ENCODE data around the gene KRTAP1-3.
"Not testable (repeated sequence)": the region's sequence is repeated elsewhere in the genome, so short reads cannot be mapped to it uniquely, and the experiment has no call there.

The KRTAP1-3 gene

GRCh38 chr17:41009301-41009760 is 25.3 kb downstream of the KRTAP1-3 start:
- DNase-seq = no peak

DNA sequence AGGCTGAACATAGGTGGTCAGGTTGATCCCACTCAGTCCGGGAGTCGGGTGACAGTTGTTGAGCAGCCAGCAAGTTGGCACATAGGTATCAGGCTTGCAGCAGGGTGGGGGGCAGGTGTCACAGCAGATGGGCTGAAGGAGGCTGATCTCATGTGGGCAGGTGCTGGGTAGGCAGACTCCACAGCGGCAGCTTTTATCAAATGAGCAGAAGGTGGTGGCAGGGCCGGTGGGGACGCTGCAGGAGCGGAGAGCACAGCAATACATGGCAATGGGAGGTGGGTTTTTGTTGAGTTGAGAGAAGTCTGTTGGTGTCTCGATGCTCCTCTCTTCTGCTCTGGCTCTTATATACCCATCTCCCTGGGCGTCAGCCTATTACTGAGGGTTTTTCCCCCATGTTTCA is 25.9 kb downstream of the KRTAP1-3 start, which contains the start of gene KRTAP3-1:
KRTAP3-1 (minus strand) TSS at position 318 of the 400 bp plus-strand sequence; CDS start at position 264, 54 bp downstream.
- no peak for DNase-seq

DNA sequence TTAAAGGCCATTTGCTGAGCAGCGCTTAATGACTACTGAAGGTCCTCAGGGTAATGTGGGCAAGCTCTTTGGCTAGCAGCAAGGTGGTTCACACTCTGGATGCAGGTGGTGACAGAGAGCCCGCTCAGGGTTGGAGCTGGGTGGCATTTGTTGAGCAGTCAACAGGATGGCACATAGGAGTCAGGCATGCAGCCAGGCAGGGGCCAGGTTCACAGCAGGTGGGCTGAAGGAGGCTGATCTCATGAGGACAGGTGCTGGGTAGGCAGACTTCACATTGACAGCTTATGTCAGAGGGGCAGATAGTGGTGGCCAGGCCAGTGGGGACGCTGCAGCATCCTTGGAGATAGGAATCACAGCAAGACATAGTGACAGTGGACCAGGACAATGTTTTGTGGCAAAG is 30.3 kb downstream of the KRTAP1-3 start:
- no peak for DNase-seq

- DNase-seq = no peak
These were observed 30.7 kb downstream of the KRTAP1-3 start for GRCh38 chr17:41003926-41004325.

DNA sequence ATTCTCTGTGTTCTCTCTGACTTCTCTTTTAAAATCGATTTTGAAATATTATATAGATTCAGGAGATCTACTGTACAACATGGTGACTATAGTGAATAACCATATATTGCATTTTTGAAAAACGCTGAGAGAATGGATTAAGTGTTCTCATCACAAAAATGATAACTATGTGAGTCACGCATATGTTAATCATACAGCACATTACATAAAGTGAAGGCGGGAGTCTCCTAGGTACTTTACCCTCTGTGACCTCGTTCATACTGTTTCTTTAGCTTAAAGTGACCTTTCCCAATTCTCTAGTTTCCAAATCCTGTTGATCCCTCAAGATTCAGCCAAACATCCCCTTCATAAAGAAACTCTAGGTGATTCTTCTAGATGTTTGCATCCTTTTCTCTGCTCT is 31.9 kb downstream of the KRTAP1-3 start:
- DNase-seq = peak; percentile 74

- DNase-seq = no peak
These were observed 32.9 kb downstream of the KRTAP1-3 start for GRCh38 chr17:41001795-41002194.

- DNase-seq = not testable (repeated sequence)
These were observed 35.1 kb downstream of the KRTAP1-3 start, which contains the start of gene KRTAP3-2 for GRCh38 chr17:40999563-40999962. KRTAP3-2 (minus strand) TSS chr17:40999906; CDS start chr17:40999853, 53 bp downstream.

GRCh38 chr17:40997361-40997760 is 37.3 kb downstream of the KRTAP1-3 start:
- DNase-seq = no peak

GRCh38 chr17:40996829-40997228 is 37.8 kb downstream of the KRTAP1-3 start:
- DNase-seq = peak; percentile 9

- no peak for DNase-seq
These were observed 39.6 kb downstream of the KRTAP1-3 start for GRCh38 chr17:40995116-40995515.

- no peak for DNase-seq
These were observed 40.8 kb downstream of the KRTAP1-3 start, which contains the start of gene KRTAP3-3 for GRCh38 chr17:40993839-40994238. KRTAP3-3 (minus strand) TSS chr17:40994164; CDS start chr17:40994097, 67 bp downstream.

- DNase-seq = no peak
These were observed 41.6 kb downstream of the KRTAP1-3 start for GRCh38 chr17:40993084-40993483.

- no peak for DNase-seq
These were observed 42.0 kb downstream of the KRTAP1-3 start for GRCh38 chr17:40992666-40993065.

DNA sequence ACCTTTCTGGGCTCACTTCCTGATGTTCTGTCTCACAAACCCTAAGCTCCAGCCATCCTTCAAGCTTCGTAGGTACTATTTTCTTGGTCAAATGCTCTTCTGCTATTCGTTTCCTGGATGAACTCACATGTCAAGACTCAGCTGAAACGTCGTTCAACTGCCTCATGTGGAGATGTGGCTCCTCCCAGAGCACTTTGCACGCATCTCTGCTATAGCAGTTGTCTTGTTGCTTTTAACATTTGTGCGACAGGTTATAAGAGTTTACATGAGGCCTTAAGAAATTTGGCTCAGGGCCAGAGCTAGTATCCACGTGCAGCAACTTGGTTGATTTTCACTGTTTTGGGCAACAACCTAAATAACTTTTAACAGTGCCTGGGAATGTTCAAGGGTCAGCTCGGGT is 47.8 kb downstream of the KRTAP1-3 start:
- DNase-seq = no peak

GRCh38 chr17:40984226-40984625 is 50.4 kb downstream of the KRTAP1-3 start, which contains the start of gene KRT40:
KRT40 (minus strand) TSS chr17:40984326; CDS start chr17:40984273, 53 bp downstream.
- no peak for DNase-seq
